ENCODE measurements around the gene LACRT.

DNA sequence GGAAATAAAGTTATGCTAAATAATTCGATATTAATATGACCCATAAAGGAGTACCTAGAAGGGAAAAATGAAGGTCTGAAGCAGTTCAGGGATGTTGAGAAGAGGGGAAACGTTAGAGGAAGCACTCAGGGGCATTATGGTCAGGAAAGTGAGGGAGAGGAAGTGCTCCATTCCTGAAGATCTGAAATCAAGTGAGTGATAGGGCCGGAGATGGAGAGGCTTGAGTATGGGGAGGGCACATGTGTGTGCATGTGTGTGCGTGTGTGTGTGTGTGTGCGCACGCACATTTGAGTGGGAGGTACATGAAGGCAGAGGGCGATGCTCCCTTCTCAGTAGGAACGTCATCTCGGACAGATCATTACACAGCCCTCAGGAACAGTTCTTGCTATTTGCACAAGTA lies 18.3 kb upstream of the LACRT start:
- TF ChIP-seq, protein P1, sequence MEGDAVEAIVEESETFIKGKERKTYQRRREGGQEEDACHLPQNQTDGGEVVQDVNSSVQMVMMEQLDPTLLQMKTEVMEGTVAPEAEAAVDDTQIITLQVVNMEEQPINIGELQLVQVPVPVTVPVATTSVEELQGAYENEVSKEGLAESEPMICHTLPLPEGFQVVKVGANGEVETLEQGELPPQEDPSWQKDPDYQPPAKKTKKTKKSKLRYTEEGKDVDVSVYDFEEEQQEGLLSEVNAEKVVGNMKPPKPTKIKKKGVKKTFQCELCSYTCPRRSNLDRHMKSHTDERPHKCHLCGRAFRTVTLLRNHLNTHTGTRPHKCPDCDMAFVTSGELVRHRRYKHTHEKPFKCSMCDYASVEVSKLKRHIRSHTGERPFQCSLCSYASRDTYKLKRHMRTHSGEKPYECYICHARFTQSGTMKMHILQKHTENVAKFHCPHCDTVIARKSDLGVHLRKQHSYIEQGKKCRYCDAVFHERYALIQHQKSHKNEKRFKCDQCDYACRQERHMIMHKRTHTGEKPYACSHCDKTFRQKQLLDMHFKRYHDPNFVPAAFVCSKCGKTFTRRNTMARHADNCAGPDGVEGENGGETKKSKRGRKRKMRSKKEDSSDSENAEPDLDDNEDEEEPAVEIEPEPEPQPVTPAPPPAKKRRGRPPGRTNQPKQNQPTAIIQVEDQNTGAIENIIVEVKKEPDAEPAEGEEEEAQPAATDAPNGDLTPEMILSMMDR (IDR thresholded peaks at IDR 0.05) = no peak
- TF ChIP-seq, protein P2, sequence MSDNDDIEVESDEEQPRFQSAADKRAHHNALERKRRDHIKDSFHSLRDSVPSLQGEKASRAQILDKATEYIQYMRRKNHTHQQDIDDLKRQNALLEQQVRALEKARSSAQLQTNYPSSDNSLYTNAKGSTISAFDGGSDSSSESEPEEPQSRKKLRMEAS (CRISPR knock-in tag; IDR thresholded peaks at IDR 0.05) = no peak

All from WTC11 (cell line).